Smooth muscle cell of the brain vasculature (primary cell): Measurements from ENCODE around the gene TRAK1.

Experiments used
- DNase-seq: peaks from one replicate; pipeline ENCODE4 v3.0.0-alpha.2; 2012; ENCODE audit warnings: low read depth, low spot score

The TRAK1 gene

GRCh38 chr3:42177801-42178150 is 86.6 kb downstream of the TRAK1 start:
- no peak for DNase-seq

- peak; percentile 50 for DNase-seq
Measured at GRCh38 chr3:42179110-42179725, 88.1 kb downstream of the TRAK1 start.

GRCh38 chr3:42180901-42181300 is 89.7 kb downstream of the TRAK1 start:
- DNase-seq, result no peak

- no peak for DNase-seq
Measured at GRCh38 chr3:42182555-42182954, 91.4 kb downstream of the TRAK1 start.

- DNase-seq, result no peak
Measured at GRCh38 chr3:42183991-42184632, 93.0 kb downstream of the TRAK1 start.

GRCh38 chr3:42184651-42185443 is 93.7 kb downstream of the TRAK1 start:
- no peak for DNase-seq

GRCh38 chr3:42187936-42188335 is 96.8 kb downstream of the TRAK1 start:
- DNase-seq, result no peak

GRCh38 chr3:42188376-42188775 is 97.2 kb downstream of the TRAK1 start:
- DNase-seq, result no peak

GRCh38 chr3:42189001-42189460 is 97.9 kb downstream of the TRAK1 start:
- DNase-seq, result no peak

- no peak for DNase-seq
Measured at GRCh38 chr3:42189736-42190135, 98.6 kb downstream of the TRAK1 start.

GRCh38 chr3:42190701-42191442 is 99.7 kb downstream of the TRAK1 start:
- peak; percentile 49 for DNase-seq

- DNase-seq, result no peak
Measured at GRCh38 chr3:42191443-42191747, 100.2 kb downstream of the TRAK1 start.

- DNase-seq, result no peak
Measured at GRCh38 chr3:42192334-42193200, 101.4 kb downstream of the TRAK1 start.

GRCh38 chr3:42194943-42195510 is 103.9 kb downstream of the TRAK1 start:
- DNase-seq, result no peak

- DNase-seq, result no peak
Measured at GRCh38 chr3:42195879-42196330, 104.7 kb downstream of the TRAK1 start.

- DNase-seq, result no peak
Measured at GRCh38 chr3:42198709-42199108, 107.6 kb downstream of the TRAK1 start.

GRCh38 chr3:42202217-42202865 is 111.2 kb downstream of the TRAK1 start:
- no peak for DNase-seq

- no peak for DNase-seq
Measured at GRCh38 chr3:42204867-42205599, 113.9 kb downstream of the TRAK1 start.

- no peak for DNase-seq
Measured at GRCh38 chr3:42205800-42206514, 114.8 kb downstream of the TRAK1 start.
